Adrenal gland (tissue), 12 donors: ENCODE results near the gene ARHGAP4. TPM values are rescaled to one million over a fixed set of nuclear protein-coding genes. Genes with fewer than 3 reads are reported as not detected.

Experiments used
- DNase-seq, 7 donors: peaks; one replicate each; pipeline ENCODE4 v3.0.0-alpha.2; 2019 to 2020
- H3K27ac ChIP-seq, 5 donors: fragments of 200-600 bp; sonication (generic) in 4 of 5; 1 replicate in 3 of 5; 2 replicates in 2 of 5; pipeline versions ENCODE4 v1.5.1 to v1.8.0; 2016 to 2020; ENCODE audit warnings: mild to moderate bottlenecking in 1 of 5
- H3K27me3 ChIP-seq: fragments of 200-600 bp; 2 replicates; pipeline ENCODE4 v1.8.0; 2021
- H3K36me3 ChIP-seq, 2 donors: fragments of 200-600 bp; replicated peaks in 1 of 2; 1 replicate in 1 of 2; 2 replicates in 1 of 2; pipeline versions ENCODE4 v1.5.1 to v1.8.0; 2018 to 2022
- H3K4me1 ChIP-seq, 2 donors: fragments of 200-600 bp; replicated peaks in 1 of 2; 1 replicate in 1 of 2; 2 replicates in 1 of 2; pipeline versions ENCODE4 v1.5.1 to v1.8.0; 2018 to 2021
- H3K4me3 ChIP-seq, 4 donors: fragments of 200-600 bp; sonication (generic) in 3 of 4; one replicate each; pipeline ENCODE4 v1.5.1; 2016 to 2018
- H3K9me3 ChIP-seq, 3 donors: fragments of 200-600 bp; sonication (generic) in 1 of 3; replicated peaks in 1 of 3; 1 replicate in 2 of 3; 2 replicates in 1 of 3; pipeline versions ENCODE4 v1.5.1 to v1.8.0; 2016 to 2021
- CTCF ChIP-seq, 6 experiments: fragments of 450-650 bp in 4 of 6; fragments of 200-600 bp in 2 of 6; sonication (generic) in 1 of 6; IDR thresholded peaks; 1 replicate in 5 of 6; 2 replicates in 1 of 6; pipeline versions ENCODE4 v1.5.1 to v1.8.0; 2016 to 2021; ENCODE audit warnings: antibody characterized with exemption in 6 of 6, mild to moderate bottlenecking in 2 of 6, moderate library complexity in 1 of 6
- POLR2A ChIP-seq, 2 donors: fragments of 450-650 bp; IDR thresholded peaks; one replicate each; pipeline ENCODE4 v1.6.1; 2017; ENCODE audit warnings: antibody characterized with exemption in 2 of 2, mild to moderate bottlenecking in 2 of 2, moderate library complexity in 1 of 2
- WGBS, 4 donors: extraction: QIAGEN DNeasy Blood & Tissue Kit in 2 of 4; methylation state at CpG; one replicate each; pipeline versions ENCODE4 v1.1.5 to v1.1.7; 2013 to 2017; 5-methylcytosine and 5-hydroxymethylcytosine counted together
- intact Hi-C, 2 donors: fragments of 100-400 bp; cut with DNase I; formaldehyde crosslinking; loops; one replicate each; pipeline versions ENCODE4 v1.14.1 to v1.15.0; 2022 to 2023
- polyA plus RNA-seq, 3 donors: library from polyadenylated mRNA; stranded (reverse); fragments of 200-250 nt in 2 of 3; fragments of 350-450 nt in 1 of 3; fragmentation: Illumina TruSeq in 1 of 3; extraction: RNeasy Lipid Tissue Mini Kit (QIAGEN cat#74804) in 1 of 3; gene quantifications; one replicate each; pipeline ENCODE4 v1.2.3, GENCODE V29; 2013 to 2014
- total RNA-seq, 9 donors: library from RNA; depleted of rRNA in 4 of 9; stranded (reverse); fragments of >200 nt in 4 of 9; fragments of 120-200 nt in 1 of 9; fragmentation: NEBNext Ultra II Directional in 1 of 9; extraction: Animal tissue kit (Norgen Biotek cat#: 25700) in 1 of 9; gene quantifications; one replicate each; pipeline versions ENCODE4 v1.1.0 to v1.2.4, GENCODE V29; 2013 to 2023
- donor health status: healthy with polysubstance abuse.
- donor health status: Bipolar disorder and iron deficiency.
- donor health status: DM: yes; HTN: yes; CAD: no.
- donor health status: DM: no; HTN: no; CAD: no.
- donor health status: DM: no; HTN: no; CAD: no.
- donor health status: DM: yes; HTN: yes; CAD: no.

The ARHGAP4 gene
- total and polyA plus RNA-seq, 12 donors, result 1.5 to 316 (median 46.0) TPM

GRCh38 chrX:153864101-153864500 is 62.0 kb downstream of the ARHGAP4 start:
- no peak for TF ChIP-seq CTCF (IDR thresholded peaks at IDR 0.05)
- no peak for TF ChIP-seq POLR2A (IDR thresholded peaks at IDR 0.05)
- Histone ChIP-seq H3K4me1 (no peaks in the 10 kb centered on the region), H3K27me3 (peaks cover 18% of the 10 kb centered on the region), H3K4me3 (no peak overlapping the region), H3K36me3 (no peaks in the 10 kb centered on the region), H3K27ac (no peak overlapping the region), H3K9me3 (no peaks in the 10 kb centered on the region)
- DNase-seq, result no peak
- intact Hi-C loops, result no loop called here
- WGBS, 4 donors, result 79 to 91% (median 90%) methylated on average over 9 to 10 of the region's 10 CpGs; no CpG with 5 or more reads in 1 of the 4 donors

GRCh38 chrX:153863251-153863991 is 62.6 kb downstream of the ARHGAP4 start:
- no peak overlapping the region for H3K27ac ChIP-seq
- H3K4me1 ChIP-seq, result no peaks in the 10 kb centered on the region
- no peaks in the 10 kb centered on the region for H3K36me3 ChIP-seq
- 73 to 86% (median 76%) methylated on average over 10 to 28 of the region's 28 CpGs for WGBS, 4 donors
- H3K27me3 ChIP-seq, result peaks cover 18% of the 10 kb centered on the region
- no peak for DNase-seq
- H3K9me3 ChIP-seq, result no peaks in the 10 kb centered on the region
- no peak overlapping the region for H3K4me3 ChIP-seq
- TF ChIP-seq POLR2A (IDR thresholded peaks at IDR 0.05) (no peak), CTCF (IDR thresholded peaks at IDR 0.05) (no peak)
- intact Hi-C loops, result no loop called here

- TF ChIP-seq CTCF (IDR thresholded peaks at IDR 0.05), result no peak
- TF ChIP-seq POLR2A (IDR thresholded peaks at IDR 0.05), result no peak
- 20 to 74% (median 68%) methylated on average over 1 to 22 of the region's 22 CpGs for WGBS, 4 donors
- DNase-seq, result no peak
- no peaks in the 10 kb centered on the region for H3K9me3 ChIP-seq
- H3K4me1 ChIP-seq, result no peaks in the 10 kb centered on the region
- H3K4me3 ChIP-seq, result no peak overlapping the region
- intact Hi-C loops, result no loop called here
- H3K36me3 ChIP-seq, result no peaks in the 10 kb centered on the region
- H3K27ac ChIP-seq, result no peak overlapping the region
- H3K27me3 ChIP-seq, result peaks cover 23% of the 10 kb centered on the region
Observed at GRCh38 chrX:153862369-153863250, 63.5 kb downstream of the ARHGAP4 start.

- no peak for DNase-seq
- intact Hi-C loops, result no loop called here
- H3K36me3 ChIP-seq, result no peaks in the 10 kb centered on the region
- WGBS, 4 donors, result 72 to 86% (median 80%) methylated on average over 4 to 21 of the region's 21 CpGs
- no peak overlapping the region for H3K4me3 ChIP-seq
- H3K9me3 ChIP-seq, result no peaks in the 10 kb centered on the region
- H3K27me3 ChIP-seq, result peaks cover 25% of the 10 kb centered on the region
- no peak overlapping the region for H3K27ac ChIP-seq
- TF ChIP-seq CTCF (IDR thresholded peaks at IDR 0.05), result no peak
- TF ChIP-seq POLR2A (IDR thresholded peaks at IDR 0.05), result no peak
- H3K4me1 ChIP-seq, result no peaks in the 10 kb centered on the region
Observed at GRCh38 chrX:153861733-153862310, 64.2 kb downstream of the ARHGAP4 start.
